Muscle of arm (tissue), 14 donors: ENCODE measurements around the gene CHST13. TPM values are rescaled to one million over a fixed set of nuclear protein-coding genes. Genes with fewer than 3 reads are reported as not detected.
A peak's percentile ranks its signal among the peaks of the same experiment; 100 is the strongest.

ENCODE experiments used
- DNase-seq: peaks from one replicate; pipeline ENCODE4 v3.0.0-alpha.2; 2013
- long read RNA-seq, 11 donors: transcript quantifications; one replicate each; lab custom pipeline, GENCODE V29; 2026
- polyA plus RNA-seq, 12 donors: library from polyadenylated mRNA; unstranded; fragments of 120-200 nt; gene quantifications; one replicate each; pipeline ENCODE4 v1.2.1, GENCODE V29; 2013; ENCODE audit not compliant: insufficient read length in 12 of 12

Gene CHST13, protein sequence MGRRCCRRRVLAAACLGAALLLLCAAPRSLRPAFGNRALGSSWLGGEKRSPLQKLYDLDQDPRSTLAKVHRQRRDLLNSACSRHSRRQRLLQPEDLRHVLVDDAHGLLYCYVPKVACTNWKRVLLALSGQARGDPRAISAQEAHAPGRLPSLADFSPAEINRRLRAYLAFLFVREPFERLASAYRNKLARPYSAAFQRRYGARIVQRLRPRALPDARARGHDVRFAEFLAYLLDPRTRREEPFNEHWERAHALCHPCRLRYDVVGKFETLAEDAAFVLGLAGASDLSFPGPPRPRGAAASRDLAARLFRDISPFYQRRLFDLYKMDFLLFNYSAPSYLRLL
- 10 to 100 TPM in 1 of 12 donors, under 1 TPM in 8, not detected in 3; 0.11 to 24.0 (median 0.21) TPM for polyA plus RNA-seq
- long read RNA-seq, donor 1, transcript CHST13-201 (3 exons, 1,789 nt) = major isoform, 36 of 79 reads
- long read RNA-seq, donor 1, partial matches to known transcripts = 43 of 79 reads
- long read RNA-seq, donor 1, other reads (novel, unspliced or antisense) = 0 of 79 reads
- long read RNA-seq, donor 2 = 0 reads
- long read RNA-seq, donor 3 = 0 reads
- long read RNA-seq, donor 4 = 0 reads
- long read RNA-seq, donor 5, partial matches to known transcripts = 0 of 1 reads
- long read RNA-seq, donor 5, other reads (novel, unspliced or antisense) = 0 of 1 reads
- long read RNA-seq, donor 6 = 0 reads
- long read RNA-seq, donor 7 = 0 reads
- long read RNA-seq, donor 8, partial matches to known transcripts = 0 of 2 reads
- long read RNA-seq, donor 8, other reads (novel, unspliced or antisense) = 0 of 2 reads
- long read RNA-seq, donor 9 = 0 reads
- long read RNA-seq, donor 10, partial matches to known transcripts = 0 of 1 reads
- long read RNA-seq, donor 10, other reads (novel, unspliced or antisense) = 0 of 1 reads
- long read RNA-seq, donor 11 = 0 reads

DNA sequence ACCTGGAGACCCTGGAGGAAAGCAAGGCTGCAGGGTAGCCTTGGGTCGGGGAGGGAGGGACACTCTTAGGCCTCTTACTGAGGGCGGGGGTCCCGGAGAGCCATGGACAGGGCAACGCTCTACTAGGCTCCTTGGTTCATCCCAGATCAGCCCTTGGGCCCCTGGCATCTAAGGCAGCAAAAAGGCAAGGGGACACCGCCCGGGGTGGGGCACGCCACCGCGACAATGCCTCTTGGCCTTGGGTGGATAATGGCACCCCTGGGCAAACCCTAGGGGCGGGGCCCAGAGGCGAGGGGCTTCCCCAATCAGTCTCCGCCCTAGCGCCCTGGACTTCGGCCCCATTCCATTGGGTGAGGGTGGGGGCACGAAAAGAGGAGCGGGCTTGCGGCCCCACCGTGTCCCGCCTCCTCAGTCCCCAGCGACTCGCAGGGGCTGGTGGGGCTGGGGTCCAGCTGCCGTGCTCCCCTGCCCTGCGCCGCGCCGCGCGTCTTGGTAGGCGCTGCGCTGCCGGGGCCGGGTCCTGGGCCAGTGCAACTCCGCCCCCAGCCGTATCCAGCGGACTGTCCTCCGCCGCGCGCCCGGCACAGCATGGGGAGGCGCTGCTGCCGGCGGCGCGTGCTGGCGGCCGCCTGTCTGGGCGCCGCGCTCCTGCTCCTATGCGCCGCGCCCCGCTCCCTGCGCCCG is at the start of gene CHST13:
TSS of gene CHST13 (plus strand) at position 411 of the 684 bp plus-strand sequence. CDS start at position 589, 178 bp downstream.
- DNase-seq = no peak

DNA sequence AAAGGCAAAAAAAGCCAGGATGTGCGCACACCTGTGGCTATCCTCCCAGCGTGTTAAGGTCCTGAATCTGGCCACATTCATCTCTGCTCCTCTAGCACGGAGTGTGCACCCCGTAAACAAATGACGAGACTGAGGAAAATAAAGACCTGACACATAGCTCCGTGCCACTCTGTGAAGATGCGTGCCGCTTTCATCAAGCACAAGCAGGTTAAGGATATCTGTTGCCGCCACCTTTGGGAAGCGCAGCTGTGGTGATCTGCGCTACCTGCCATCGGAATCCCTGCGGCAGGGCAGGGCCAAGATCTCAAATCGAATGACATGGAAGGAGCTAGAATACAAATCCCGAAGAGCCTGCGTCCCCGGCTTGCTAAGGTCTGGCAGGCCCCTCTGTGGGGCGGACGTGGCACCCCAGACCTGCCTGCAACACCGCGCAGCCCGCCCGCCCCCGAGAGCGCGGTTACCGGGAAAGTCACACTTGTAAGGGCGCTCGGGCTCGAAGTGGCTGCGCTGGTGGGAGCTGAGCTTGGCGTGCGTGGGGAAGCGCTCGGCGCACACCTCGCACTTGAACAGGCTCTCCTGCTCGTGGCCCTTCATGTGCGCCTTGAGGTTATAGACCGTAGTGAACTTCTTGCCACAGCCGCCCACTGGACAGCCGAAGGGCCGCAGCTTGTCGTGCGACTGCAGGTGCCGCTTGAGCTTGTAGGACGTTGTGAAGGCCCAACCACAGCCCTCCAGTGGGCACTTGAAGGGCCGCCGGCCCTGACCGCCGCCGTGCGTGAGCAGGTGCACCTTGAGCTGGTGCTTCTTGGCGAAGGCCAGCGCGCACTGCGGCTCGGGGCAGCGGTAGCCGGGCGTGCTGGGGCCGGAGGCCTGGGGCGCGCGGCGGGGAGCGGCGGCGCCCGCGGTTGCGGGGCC is 49.2 kb upstream of the CHST13 start:
- DNase-seq = no peak

DNA sequence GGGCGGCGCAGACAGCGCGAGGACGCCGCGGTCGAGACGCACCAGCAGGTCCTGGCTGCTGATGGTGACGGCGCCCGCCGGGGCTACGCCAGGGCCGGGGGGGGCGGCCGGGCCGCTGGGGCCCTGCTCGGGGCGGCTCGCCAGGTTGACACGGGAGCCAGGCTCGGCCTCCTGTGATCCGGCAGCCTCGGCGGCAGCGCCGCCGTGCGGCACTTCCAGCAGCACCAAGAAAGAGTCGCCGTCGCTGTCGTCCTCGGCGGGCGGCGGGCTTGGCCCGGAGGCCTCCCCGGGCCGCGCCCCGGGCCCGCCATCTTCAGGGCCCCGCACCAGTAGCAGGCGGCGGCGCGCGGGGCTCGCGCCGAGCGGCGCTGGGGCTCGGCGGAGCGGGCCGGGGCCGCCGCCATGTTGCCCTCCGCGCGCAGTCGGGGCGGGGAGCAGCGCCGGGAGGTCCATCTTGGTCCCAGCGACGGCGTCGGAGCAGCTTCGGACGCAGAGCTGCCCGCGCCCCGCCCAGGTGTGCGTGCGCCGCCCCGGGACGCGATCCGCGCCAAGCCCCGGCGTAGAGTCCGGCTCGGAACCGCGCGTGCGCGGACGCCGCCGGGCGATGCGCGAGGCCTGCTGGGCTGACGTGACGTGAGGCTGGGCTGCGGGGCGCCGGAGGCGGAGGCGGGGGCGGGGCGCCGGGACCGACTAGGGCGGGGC is 48.4 kb upstream of the CHST13 start, which contains the start of gene ZXDC:
TSS of gene ZXDC (minus strand) at position 479 of the 702 bp plus-strand sequence. CDS start at position 453, 26 bp downstream.
- DNase-seq = peak; percentile 93

DNA sequence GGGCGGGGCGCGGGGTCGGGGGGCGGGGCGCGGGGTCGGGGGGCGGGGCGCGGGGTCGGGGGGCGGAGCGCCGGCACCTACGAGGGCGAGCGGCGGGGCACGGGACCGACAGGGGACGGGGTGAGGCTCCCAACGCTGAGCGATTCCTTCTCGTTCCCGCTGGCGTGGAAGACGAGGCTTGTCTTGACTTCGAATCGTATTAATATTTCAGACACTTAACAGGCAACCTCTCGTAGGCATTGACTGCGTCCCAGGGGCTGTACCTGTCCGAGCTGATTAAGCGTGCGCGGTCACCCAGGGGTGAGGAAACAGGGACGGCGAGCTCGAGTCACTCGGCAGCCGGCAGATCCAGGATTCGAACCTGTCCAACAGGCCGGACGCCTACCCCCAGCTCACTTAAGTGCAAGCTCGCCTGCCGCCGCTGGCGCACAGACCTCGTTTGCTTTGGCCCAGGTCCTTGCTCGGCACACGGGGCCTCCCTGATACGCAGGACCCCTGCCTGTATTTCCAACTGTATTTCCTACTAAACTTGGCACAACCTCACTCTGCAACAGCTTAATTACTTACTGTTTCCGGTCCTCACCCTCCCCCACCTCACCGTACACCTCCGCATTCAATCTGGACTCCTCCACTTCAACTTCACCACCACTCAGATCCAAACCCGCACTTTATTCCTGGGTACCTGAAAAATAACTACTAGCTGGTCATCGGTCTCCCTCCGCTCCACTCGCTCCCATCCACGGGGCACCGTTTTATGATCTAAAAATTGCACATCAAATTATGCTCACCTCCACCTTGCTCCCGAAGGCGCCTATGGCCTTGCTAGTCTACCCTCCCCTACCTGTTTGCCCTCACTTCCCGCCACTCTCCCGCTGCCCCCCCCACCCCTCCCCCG is 47.5 kb upstream of the CHST13 start:
- DNase-seq = peak; percentile 57

DNA sequence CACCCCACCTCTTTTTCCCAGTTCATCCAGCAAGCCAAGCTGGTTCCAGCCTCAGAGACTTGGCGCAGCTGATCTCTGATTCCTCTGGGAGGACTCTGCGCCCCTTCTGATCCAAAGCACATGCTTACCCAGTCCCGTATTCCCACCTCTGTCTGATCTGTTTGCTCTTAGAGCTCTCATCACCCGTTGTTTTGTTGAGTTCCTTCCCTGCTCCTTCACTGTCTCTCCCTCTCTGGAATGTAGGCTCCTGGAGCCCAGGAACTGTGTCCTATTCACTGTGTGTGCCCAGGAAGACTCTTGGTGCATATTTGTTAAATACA is 46.9 kb upstream of the CHST13 start:
- DNase-seq = no peak

DNA sequence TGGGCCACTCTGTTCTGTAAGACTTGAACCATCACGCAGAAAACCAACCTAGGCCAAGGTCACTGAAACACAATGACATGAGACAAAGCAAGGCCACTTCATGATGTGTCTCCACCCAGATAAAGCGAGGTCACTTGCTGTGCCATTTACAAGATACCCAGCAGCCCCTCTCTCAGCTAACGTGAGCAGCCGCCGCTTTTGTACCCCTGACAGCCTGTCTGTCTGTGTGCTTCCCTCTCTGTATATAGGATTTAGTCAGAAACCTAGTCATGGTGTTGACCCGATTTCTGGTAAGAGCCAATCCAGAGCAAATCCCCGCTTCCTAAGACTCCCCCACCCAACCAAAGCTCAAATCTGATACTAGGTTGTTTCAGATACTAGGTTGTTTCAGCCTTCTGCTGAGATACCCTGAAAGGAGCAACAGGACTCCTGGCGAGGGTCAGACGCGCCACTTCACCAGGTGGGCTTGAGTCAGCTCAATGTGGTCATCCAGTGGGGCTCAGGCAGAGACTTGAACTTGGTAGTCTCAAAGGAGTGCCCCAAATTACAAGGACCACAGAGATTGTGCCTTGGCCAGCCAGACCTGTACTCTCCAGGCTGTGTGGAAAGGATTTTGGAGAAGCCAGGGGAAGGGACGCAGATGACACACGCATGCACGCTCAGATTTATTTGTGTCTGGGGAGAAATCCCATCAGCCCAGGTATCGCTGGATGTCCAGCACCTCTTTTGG is 45.2 kb upstream of the CHST13 start:
- DNase-seq = no peak

DNA sequence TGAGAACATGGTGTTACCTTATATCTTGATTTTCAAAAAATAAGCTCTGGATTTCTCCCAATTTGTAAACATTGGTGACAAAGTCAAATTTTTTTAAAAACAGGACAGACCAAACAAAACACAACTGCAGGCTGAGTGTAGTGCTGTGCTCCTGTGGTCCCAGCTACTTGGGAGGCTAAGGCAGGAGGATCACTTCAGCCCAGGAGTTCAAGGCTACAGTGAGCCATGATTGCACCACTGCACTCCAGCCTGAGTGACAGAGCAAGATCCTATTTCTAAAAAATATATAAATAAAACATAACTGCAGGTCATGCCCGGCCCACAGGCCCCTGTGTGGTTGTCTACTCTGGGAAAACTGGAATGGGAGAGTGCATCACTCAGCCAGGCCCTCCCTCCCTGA is 44.3 kb upstream of the CHST13 start:
- DNase-seq = no peak

DNA sequence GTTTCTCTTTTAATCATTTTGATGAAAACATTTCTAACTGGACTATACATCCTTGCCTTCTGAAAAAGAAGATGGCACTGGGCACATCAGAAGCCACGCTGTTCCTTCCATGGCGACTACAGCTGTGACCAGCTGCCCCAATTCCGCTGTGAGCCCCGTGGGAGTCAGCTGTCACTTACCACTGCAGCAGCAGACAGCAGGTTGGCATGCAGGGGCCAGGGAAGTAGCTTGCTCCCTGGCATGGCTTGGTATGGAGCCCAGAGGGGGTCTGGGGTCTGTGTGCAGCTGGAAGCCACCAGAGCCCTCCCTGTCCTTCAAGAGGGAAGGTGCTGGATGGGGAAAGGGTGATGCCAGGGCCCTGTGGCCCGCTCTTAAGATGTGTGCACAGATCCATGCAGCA is 43.7 kb upstream of the CHST13 start:
- DNase-seq = no peak

DNA sequence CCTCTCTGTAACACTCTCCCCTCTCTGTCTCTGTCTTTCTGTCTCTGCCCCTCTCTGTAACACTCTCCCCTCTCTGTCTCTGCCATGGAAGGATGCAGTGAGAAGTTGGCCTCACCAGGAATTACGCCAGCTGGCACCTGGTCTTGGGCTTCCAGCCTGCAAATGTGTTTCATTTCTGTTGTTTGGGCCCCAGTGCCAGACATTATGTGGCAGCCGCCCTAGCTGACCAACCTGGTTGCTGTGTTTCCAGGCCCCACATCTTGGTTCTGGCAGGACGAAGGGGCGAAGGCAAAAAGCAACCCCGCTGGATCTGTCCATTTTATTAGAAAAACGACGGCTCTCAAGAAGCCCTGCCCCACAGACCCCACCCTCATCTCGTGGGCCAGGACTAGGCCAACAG is 43.1 kb upstream of the CHST13 start:
- no peak for DNase-seq

DNA sequence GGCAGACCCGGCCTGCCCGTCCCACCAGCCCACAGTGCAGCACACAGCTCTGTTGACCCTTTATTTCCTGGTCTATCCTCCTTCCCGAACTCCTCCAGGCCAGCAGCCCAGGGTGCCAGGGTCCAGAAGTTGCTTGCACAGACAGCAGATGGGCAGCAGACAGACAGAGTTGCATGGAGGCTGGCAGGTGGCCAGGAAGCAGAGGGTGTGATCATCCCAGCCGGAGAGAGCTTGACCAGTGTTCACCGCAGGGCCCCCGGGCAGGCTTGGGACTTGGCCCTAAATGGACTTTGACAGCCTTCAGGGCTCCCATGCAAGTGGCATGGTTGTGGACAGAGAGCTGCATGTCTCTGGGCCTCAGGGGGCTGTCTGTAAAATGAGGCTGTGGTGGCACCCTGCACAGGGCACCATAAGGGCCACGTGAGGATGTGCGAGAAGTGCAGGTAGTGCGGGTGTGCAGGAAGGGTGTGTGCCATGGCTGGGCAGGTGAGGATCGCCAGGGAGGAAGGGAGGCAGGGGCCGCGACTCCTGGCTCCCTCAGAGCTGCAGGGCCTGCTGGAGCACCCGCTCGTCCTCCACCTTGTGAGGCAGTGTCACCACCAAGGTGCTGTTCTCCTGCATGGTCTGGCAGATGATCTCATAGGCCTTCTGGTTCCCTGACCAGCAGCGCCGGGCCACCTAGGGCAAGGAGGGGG is 42.0 kb upstream of the CHST13 start:
- DNase-seq = no peak

DNA sequence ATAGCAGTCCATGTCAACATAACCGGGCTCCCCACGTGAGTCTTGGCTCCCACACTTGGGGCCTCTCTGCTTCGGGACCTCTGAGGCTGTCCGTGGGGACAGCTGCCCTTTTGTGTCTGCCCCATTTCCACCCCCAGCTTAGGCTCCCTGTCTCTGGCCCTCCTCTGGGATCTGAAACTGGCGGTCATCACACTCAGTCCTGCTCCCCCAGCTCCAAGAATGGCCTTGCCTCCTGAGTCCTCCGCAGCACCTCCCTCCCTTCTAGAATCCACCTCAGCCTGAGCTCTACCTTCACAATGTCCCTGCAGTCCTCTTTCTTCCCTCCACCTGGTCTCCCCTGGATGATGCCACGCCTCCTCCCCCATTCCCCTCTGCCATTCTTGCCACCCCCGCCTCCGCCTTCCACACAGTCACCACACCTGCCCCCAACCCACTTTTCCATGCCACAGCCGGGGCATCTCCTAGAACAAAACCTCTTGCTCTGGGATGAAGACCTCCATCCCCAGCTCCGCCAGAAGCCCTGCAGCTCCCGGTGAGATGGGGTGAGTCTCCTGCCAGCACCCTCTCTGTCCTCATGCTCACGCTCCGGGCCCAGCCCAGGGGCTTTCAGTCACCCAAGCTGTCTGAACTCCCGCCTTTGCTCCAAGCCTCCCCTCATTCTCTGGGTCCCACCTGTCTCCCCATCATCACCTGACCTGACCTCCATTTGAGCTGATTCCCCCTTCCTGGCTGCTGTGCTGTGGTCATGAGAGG is 41.3 kb upstream of the CHST13 start:
- no peak for DNase-seq

DNA sequence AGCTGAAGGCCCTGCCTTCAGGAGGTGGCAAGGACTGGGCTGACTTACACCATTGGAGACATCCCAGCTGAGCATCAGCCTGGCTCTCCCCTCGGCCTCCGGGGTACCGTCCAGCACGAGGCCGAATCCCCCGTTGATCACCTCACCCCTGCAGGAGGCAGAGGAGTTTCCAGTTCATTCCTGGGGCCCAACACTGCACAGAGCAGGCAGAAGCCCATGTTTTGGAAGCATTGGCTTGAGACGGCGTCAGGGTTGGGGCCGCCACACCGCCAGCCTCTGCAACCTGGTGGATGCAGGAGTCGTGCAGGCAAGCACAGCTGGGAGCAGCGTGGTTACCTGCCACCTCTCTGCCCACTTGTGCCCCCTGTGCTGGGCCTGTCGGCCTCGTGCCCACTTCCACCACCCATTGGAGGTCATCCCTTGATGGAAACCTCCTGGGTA is 40.6 kb upstream of the CHST13 start:
- DNase-seq = no peak

DNA sequence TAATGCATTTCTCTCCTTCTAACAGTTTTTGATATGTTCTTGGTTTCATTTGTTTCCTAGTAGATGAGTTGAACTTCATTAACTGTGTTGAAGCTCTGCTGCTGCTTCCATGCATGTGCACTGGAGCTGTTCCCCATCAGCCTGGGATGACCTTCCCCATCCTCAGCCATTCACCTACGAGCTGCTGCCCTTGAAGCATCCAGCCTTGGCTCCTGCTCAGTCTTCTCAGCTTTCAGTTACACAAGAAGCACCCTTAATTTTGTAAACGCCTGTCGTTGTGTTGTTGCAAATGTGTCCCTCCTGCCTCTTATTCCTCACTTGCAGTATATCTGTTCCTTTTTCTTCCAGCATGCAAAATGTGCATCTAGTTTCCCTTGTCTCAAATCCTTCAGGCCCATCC is 39.8 kb upstream of the CHST13 start:
- DNase-seq = no peak

DNA sequence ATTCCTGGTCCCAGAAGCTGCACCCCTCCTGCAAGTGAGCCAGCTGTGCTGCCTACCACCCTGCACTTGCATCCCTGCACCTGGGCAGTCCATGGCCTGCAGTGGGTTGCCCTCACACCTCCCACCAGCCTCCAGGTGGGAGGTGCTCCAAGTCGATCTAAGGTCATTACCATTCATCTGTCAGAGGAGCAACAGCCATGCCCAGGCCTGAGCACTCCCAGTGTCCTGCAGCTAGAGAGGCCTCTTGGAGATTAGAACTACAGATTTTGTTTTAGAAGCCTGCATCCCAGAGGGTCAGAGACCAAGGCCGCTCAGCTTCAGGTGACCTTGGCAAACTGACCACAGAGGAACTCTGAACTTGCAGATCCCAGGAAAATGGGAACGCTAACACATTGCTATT is 39.3 kb upstream of the CHST13 start:
- no peak for DNase-seq

DNA sequence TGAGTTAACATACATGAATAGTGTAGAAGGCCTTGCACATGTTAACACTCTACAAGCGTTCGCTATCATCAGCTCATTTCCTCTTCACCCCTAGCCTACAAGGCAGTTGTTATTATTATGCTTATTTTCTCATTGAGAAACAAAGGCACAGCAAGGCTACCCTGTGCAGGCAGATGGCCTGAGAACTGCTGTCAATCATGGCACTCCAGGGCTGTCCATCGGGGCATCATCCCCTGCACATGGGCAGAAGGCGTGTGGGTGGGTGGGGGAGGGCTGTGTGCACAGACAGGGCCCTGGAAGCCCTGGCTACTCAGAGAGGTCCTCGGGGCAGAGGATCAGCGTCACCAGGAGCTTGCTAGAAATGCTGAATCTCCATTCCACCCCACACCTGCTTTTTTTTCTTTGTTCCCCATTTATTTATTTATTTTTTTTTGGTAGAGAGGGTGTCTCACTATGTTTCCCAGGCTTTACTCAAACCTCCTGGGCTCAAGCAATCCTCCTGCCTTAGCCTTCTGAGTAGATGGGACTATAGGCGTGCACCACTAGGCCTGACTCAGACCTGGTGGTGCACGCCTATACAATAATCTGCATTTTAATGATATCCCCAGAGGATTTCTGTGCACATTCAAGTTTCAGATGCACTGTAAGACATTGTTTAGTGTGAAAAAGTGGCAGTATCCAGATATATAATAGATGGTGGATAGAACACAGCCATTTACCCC is 38.6 kb upstream of the CHST13 start:
- DNase-seq = no peak

DNA sequence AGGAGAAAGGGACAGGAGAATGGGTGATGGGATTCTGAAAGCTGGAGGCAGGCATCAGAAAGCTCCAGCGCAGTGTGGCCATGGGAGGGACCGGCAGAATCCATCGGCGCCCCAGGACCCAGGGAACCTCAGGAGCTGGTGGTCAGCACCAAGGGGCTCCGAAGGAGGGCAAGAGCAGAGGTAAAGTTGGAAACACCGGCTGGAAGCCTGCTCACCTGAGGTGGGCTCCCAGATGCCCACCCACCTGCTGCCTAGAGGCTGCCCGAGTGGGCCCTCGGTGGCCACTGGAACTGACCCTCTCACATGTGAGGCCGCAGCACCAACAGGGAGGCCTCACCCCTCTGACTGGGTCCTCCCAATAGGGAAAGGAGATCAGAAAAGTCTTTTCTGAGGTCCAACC is 38.0 kb upstream of the CHST13 start:
- DNase-seq = no peak
